Inflammatory macrophage (primary cell): ENCODE data around the gene REN.

Experiments
- DNase-seq, 2 donors: peaks; one replicate each; pipeline ENCODE4 v3.0.0-alpha.2; 2020 to 2022

REN gene

DNA sequence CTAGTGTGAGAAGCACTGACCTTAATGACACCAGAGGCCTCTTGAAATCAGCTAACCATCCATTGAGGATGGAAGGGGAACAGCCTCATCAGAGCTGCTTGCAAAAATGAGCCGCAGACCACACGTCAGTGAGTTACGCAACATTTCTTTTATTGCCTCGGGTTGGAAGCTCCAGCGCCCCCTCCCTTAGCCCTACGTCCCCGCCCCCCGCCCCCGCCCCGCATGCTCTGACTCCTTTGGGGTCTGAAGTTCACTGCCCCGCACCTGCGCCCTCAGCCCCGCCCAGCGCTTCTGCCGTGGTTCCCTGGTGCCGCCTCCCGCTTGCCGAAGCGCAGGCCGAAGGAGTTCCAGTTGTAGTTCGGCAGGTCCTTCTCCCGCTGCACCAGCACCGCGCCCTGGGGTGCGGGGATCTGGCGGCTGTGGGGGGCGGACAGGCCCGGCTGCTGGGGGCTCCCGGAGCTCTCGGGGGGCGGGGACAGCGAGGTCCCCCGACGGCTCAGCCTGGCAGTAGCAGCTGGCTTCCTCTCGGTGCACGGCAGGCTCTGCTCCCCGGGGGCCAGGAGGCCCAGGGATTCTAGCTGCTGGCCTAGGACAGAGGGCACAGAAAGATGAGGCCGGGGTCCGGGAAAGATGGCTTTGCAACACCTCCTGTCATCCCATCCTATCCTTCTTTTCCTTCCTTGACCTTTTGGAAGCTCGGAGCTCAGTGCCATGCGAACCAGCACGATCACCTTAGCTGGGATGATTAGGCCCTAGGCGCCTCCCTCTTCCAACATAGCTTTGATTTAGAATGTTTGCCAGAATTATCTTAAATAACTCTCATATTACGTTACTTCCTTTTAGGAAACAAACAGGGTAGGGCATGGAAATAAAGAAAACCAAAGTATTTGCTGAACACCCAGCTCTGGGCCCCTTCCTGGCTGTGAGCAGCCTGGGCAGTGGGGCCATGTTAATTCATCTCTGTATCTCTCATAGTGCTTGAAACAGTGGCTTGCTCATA is 24.4 kb upstream of the REN start:
- DNase-seq: peak; percentile 63 to 74

DNA sequence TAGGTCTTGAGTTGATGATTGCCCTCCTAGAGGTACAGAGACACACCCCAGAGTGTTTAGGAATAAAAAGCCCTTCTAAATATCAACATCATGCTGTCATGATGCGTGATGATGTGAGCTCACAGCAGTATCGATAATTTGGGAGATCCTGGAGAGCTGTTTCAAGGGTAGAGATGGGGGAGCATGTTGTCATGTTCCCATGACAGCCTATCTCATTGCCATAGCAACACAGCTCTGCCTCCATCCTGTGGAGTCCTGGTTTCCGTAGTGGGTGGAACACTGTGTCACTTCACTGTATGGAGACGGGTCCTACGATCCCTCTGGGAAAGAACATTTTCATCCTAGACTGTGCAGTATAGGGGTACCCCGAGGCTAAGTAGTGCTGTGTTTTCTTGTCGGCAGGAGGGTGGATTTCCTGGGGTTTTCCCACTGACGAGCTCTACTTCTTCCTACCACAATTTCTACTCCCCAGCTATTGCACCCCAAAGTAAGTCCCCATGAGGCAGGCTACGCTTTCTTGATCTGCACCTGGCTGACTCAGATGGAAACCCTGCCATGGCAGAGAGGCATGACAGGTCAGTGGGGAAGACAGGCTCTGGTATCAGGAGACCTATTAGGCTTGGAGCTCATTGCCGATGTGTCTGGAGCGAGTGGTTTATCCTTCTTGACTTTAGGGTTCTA is 23.0 kb upstream of the REN start:
- no peak for DNase-seq

DNA sequence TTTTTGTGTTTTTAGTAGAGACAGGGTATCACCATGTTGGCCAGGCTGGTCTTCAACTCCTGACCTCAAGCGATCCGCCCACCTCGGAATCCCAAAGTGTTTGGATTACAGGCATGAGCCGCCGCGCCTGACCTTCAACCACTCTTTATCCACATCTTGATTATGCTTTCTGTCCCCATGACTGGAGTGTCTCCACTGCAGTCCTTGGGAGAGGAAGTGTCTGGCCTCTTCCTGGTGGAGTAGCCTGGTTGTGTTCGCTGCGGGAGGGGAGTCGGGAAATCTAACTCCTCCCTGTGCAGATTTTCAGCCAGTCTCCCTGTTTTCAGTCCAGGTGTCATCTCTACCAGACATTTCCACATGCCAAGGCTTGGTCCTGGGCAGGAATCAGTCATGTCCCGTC is 20.5 kb upstream of the REN start:
- no peak for DNase-seq

DNA sequence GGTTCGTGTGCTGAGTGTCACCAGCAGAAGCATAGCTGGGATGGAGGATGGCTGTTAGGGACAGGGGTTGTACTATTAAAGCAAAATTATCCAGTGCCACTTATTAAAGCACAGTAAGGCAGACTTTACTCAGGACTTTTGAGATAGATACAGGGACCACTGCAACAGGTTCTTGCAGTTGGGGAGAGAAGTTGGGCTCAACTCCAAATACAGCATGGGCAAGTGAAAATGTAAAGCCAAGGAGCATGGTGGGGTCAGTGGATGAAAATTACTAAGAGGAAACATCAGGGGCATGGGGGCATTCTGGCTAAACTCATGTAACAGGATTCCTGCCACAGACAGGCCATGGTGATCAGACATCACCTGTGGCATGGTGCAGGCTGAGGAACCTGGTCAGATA is 15.0 kb upstream of the REN start:
- DNase-seq: no peak

DNA sequence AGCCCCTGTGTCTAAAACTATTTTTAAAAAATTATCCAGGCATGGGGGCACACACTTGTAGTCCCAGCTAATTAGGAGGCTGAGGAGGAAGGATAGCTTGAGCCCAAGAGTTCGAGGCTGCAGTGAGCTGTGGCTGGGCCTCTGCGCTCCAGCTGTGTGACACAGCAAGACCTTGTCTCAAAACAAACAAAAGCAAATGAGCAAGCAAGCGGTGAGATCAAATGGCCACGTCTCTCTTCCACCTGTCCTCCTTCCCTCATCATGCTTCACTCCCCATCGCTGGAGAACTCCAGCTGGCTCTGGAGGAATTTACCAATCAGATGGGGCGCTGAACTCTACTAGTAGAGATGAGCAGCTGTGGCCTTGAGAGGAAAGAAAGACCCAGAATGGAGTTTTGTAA is 14.0 kb upstream of the REN start:
- DNase-seq: no peak

DNA sequence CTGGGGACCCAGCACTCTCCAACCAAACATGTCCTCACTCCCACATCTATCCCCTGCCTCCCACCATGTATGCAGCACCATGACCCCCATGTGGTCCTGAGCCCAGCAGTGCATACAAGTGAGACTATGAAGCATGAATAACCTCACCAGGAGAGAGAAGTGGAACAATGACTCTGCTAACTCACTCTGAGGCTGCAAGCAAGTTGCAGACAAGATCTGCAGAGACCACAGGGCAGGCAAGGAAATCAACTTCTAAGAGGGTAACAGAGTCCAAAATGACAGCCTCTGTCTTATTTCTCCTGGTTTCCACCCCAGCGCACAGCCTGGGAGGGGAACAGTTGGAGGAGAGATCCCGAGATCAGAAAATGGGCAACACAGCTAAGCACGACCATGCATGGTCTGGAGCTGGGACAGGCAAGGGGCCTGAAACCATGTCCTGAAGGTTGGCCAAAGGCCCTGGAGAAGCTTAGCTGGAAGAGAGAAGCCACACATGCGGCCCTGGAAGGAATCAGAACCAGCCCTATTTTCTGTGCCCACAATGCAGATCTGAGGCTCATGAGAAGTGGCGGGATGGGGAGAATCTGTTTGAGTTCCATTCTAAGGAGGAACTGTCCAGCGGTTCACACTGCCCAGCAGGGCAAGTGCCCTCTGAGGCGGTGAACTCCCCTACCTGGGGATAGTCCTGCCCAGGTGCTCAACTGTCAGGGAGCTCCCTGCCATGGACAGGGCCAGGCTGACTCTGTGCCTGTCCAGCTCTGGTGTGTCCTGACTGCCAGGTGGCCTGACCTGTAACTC is 12.5 kb upstream of the REN start:
- no peak for DNase-seq

DNA sequence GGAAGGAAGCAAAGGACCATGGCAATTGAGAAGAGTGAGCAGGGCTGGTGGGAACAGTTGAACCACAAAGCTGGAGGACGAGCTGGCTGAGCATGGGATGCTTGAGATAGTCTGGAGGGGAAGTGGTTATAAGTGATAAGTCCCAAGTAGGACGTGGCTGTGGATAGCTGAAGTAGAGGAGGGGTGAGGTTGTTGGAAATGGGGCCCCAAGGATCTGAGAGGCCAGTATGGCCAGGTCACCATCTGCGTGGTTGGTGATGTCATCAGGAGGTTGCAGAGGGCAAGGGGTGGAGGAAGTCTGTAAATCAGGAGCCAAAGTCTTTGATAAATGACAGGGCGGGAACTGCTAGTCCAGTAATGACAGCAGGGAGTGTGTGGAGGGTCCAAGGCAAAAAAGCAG is 11.0 kb upstream of the REN start:
- no peak for DNase-seq

DNA sequence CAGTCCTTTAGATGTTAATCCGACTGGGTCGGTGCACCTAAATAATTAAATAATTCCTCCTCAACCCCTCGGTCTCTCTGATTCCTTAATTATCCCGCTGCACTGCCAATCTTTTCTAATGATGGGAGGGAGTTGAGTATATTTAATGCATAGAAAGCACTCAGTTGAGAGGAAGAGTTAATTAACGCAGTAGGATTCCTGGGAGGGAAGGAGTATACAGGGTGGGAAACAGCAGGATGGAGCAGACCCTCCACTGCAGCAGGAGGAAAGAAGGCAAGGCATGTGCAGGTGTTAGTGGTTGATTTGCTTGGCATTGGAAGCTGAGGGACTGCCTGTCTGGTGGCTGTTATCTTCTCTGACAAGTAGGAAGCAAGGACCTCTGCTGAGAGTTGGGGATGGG is 9.9 kb upstream of the REN start:
- DNase-seq: no peak

DNA sequence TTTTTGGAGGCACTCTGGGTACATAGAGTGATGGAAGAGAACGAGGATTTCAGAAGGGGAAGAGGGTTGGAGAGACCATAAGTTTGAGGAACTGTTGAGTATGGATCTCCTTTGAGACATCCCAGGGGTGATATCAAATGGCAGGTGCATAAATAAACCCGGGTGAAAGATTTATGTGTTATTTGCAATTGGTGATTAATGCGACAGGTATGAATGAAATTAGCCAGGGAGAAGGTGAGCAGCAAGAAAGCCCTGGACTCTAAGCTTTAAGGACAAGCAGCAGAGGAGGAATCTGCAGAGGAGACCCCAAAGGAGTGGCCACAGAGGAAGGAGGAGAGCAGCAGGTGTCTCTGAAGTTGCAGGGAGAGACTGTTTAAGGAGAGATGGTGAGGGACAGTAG is 8.8 kb upstream of the REN start:
- DNase-seq: no peak

DNA sequence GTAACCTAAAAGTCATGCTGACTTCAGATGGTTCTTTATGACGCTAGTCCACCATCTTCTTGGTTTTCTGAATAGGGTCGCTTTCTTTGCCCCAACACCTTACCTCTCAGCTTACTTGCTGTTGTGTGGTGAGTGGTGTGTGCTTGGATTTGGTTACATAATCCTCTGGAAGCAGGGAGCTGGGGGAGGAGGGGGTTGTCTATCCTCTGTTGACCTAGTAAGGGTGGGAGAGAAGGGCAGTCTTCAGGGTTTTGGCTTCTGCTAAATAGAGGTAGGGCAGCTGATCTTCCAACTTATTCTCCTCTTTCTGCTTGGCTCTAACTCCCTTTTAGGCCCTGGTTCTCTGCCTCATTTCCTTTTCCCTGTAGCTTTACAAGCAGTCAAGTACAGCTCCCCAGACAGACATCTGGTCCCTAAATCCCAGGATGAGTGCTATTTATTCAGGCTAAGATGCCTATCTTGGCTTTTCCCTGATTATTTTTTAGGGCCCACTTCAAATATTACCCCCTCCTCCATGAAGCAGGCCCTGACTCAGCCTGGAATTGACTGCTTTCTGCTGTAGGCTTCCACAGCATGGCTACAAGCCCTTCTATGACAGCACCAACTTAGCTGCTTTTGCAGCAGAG is 6.4 kb upstream of the REN start:
- no peak for DNase-seq

DNA sequence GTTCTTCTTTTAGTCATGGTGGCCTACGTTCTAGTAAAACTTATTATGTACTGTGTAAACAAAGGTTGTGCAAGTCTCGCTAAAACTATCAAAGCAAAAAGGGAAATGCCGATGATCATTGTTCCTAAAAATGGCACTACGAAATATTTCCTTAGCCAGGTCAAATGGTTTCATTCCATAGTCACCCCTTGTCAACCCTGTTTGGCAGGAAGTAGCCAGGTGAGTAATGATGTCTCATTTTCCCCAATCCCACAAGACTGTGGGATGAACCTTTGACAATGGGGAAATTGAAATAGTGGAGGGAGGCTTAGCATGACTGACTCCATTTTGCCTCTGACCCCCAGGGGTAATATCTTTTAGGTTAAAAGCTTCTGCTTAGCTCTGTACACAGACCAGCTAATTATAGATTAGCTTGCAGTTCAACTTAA is 5.6 kb upstream of the REN start:
- DNase-seq: peak; percentile 49 to 72

DNA sequence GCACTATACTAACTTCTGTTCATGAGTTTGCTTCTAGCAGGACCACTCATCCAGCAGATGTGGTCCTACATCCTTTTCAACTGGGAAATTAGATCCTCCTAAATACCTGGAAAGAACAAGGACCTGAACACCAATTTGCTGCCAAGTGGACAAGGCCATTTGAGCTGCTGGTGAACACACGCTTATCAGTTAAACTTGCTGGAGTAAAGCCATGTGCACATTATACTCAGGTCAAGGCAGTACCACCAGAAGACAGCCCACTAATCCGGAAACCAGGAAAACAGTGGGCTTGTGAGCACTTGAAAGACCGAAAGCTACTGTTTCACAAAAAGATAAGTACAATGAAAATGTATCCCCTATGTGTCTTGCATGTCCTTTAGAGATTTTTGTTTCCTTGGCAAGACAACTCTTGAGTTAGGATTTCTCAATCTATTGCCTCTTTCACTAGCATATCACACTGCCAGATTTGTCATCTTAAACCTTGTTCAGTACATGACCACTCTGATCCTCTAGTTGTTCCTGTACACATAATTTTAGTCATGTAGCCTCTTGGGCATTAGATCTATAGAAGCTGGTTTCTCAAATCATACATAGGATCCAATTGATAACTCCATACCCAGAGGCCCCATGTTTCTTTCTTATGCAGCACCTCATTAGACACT is 4.5 kb upstream of the REN start:
- DNase-seq: no peak

DNA sequence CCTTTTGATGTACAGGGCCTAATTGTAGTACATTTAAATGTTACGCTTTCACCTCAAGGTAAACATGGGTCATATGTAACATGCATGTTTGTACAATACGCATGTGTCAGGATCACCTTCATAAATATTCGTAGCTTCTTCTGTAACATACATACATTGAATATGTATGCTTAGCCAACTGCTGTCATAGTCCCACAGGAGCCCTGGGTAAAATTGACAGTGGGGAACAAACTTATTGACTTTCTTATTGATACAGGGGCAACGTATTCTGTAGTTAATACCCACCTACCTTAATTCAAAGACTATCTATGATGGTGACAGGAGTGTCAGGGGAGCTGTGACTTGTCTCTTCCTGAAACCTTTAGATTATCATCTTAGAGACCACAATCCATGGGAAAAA is 3.7 kb upstream of the REN start:
- DNase-seq: no peak

DNA sequence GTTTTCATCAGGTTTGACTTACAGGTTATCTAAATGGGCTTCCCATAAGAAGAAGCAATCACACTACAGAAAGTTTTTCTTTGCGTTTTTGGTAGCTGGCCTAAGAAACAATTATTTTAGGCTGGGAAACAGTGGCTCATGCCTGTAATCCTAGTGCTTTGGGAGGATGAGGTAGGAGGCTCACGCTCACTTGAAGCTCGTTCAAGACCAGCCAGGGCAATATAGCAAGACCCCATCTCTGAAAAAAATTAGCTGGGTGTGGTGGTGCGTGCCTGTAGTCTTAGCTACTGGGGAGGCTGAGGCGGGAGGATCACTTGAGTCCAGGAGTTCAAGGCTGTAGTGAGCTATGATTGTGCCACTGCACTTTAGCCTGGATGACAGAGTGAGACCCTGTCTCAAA is 1.6 kb upstream of the REN start:
- DNase-seq: no peak

DNA sequence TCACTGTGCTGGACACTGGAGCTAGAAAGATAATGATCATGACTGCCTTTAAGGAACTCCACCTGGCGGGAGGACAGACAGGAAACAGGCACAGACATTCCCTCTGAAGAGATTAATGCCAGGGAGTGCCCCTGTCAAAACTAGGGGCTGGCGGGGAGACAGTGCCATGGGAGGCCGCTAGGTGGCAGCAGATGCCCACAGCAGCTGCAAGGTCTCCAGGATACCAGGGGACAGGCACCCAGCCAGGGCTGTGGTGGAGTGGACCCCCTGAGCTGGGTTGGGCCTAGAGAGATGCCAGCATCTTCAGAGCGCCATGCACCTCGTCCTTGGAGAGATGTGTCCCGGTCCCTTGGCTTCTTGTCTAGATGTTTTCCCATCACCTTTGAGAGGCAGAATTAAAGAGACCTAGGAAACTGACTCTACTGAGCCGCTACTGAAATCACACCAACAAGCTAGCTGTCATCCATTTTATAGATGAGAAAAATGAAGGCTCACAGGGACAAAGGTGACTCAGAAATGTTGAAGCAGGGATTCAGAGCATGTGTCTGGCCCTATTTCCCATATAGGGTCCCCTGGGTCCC is 3.6 kb downstream of the REN start:
- peak; percentile 74 to 77 for DNase-seq

DNA sequence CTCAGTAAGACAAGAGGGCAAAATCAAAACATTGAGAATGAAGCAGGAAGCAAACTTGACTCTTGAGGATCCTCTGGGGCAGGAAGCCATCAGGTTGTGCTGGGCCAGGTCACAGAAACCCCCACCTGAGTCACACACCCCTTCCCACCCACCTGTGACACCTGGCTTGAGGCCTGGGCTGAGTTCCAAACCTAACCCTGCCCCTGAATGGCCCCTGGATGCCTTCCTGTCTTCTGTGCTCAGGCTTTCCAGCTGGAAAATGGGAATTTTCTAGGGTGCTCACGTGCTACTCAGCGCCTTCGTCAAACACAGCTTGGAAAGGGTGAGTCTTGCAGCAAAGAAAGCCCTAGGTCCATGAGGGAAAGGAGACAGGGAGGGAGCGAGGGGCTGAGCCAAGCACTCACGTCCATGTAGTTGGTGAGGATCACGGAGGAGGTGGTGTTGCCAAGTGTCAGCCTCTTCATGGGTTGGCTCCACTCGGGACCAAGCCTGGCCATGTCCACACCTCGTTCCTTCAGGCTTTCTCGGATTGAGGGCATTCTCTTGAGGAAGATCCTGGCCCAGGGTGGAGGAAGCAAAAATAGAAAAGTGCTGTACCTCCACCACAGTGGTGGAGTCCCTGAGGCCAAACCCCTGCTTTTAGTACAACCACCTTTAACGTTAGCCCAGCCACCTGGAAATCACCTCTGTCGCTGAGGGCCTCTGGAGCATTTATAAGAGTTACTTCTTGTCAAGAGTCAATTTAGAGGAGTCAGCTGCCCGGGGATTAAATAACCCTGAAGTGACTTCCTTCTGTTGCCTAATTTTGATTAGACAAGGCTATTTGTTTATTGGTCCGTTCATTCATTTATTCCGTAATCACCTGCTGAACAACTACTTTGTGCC is 4.3 kb downstream of the REN start:
- DNase-seq: no peak

DNA sequence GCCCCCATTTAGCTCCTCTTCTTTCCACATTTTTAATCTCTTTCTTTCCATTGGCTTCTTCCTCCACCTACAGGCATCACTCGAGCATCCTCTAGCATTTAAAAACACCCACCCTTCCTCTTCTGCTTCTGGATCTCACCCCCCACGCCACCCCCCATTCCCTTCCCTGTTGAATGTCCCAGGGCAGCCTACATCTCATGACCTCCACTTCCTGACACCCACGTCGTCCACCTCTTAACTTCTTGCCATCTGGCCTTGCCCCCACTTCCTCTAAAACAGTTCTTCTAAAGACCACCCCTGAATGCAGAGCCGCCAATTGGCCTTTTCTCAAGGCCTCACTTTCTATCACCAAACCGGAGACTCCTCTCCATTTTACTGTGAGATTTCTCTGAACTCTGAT is 8.2 kb downstream of the REN start:
- DNase-seq: peak; percentile 54 to 89

DNA sequence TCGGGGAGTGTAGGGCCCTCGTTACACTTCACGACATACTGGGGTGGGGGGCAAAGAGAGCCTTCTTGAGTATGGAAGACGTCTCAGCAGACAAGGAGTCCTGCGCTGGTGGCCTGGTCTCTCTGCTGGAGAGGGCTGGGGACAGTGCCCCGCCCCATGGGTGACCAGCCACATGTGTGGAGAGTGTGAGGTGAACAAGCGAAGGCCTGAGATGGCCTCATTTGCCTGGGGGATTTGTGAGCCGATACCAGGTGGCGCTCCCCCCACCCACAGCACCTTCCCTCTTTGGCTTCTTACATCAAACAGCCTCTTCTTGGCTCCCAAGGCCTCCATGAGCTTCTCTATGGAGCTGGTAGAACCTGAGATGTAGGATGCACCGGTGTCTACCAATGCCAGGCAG is 10.3 kb downstream of the REN start:
- DNase-seq: no peak

DNA sequence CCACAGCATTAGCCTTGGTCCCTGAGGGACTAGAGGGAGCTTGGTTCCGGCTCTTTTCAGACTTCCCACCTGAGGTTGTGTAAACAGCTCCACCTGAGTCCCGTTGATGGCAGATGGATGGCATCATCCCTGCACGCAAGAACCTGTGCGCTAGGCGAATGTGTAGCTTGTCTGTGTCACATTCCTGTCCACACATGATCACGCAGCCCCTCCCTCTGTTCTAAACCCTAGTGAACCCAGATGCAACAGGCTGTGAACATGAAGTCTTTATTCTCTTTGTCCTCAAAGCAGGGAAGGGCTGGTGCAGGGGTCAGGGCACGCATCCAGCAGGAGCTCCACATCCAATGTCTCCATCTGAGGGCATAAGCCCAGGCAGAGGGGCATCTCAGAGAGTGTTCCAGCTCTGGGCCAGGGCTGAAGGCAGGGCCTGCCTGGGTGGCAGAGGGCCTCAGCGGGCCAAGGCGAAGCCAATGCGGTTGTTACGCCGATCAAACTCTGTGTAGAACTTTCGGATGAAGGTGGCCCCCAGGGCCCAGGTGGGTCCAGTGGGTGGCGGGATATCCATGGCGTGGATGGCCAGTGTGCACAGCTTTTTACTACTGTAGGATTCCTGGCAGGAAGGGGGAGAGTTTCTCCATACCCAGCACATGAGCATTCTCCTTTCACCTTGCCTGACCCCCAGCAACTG is 11.4 kb downstream of the REN start:
- DNase-seq: no peak

DNA sequence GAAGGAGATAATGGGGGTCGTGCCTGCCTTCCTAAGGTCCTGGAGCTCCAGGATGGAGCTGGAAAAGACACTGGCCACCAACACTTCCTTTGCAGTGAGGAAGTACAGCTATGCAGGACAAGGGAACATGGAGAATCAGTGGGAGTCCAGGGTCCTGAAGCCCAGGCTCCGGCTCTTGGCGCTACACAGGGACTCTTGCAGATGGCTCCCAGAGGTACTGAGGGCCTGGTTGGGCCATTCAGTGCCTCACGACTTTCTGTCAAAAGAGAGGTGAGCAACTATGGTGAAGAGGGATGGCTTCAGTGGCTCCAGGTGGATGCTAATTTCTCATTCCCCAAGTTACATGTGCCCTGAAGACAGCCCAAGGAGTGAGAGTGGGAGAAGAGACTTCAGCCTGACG is 12.5 kb downstream of the REN start:
- no peak for DNase-seq
